GM18907 (cell line): Measurements from ENCODE around the gene SP140L.
A peak's percentile ranks its signal among the peaks of the same experiment; 100 is the strongest.
"Not testable (repeated sequence)": the region's sequence is repeated elsewhere in the genome, so short reads cannot be mapped to it uniquely, and the experiment has no call there.

Experiments
- ATAC-seq: cut with Tn5 transposase; IDR thresholded peaks from one replicate; pipeline ENCODE4 v1.9.1; 2021; ENCODE audit warnings: mild to moderate bottlenecking, moderate library complexity; ENCODE audit not compliant: unreplicated experiment

Gene SP140L

GRCh38 chr2:230323385-230324106, 3.4 kb upstream of the SP140L start:
- no peak for ATAC-seq

- no peak for ATAC-seq
These were observed 2.5 kb upstream of the SP140L start for GRCh38 chr2:230324503-230324902.

GRCh38 chr2:230325316-230326243, 1.4 kb upstream of the SP140L start:
- ATAC-seq: no peak

- ATAC-seq: peak; percentile 73
These were observed 593 bp downstream of the SP140L start for GRCh38 chr2:230327418-230328154.

GRCh38 chr2:230328155-230328458, 1.1 kb downstream of the SP140L start:
- ATAC-seq: no peak

GRCh38 chr2:230329946-230330605, 3.1 kb downstream of the SP140L start:
- no peak for ATAC-seq

- ATAC-seq: no peak
These were observed 3.7 kb downstream of the SP140L start for GRCh38 chr2:230330725-230331124.

- no peak for ATAC-seq
These were observed 8.5 kb downstream of the SP140L start for GRCh38 chr2:230335461-230335863.

- no peak for ATAC-seq
These were observed 9.0 kb downstream of the SP140L start for GRCh38 chr2:230335864-230336506.

- not testable (repeated sequence) for ATAC-seq
These were observed 15.0 kb downstream of the SP140L start for GRCh38 chr2:230341936-230342528.

GRCh38 chr2:230343041-230343624, 16.1 kb downstream of the SP140L start:
- ATAC-seq: not testable (repeated sequence)

- no peak for ATAC-seq
These were observed 16.8 kb downstream of the SP140L start for GRCh38 chr2:230343747-230344146.

GRCh38 chr2:230346465-230346864, 19.5 kb downstream of the SP140L start:
- no peak for ATAC-seq

- no peak for ATAC-seq
These were observed 20.0 kb downstream of the SP140L start for GRCh38 chr2:230346921-230347533.

GRCh38 chr2:230347659-230348305, 20.8 kb downstream of the SP140L start:
- ATAC-seq: peak; percentile 68

- no peak for ATAC-seq
These were observed 21.8 kb downstream of the SP140L start for GRCh38 chr2:230348787-230349186.

GRCh38 chr2:230356084-230356483, 29.1 kb downstream of the SP140L start:
- no peak for ATAC-seq

- ATAC-seq: no peak
These were observed 31.3 kb downstream of the SP140L start for GRCh38 chr2:230358305-230358704.

- ATAC-seq: no peak
These were observed 33.0 kb downstream of the SP140L start for GRCh38 chr2:230360028-230360427.
